Neuronal stem cell (in vitro differentiated cells): ENCODE data around the gene CAMK4.

Experiments
- DNase-seq: peaks from one replicate; pipeline ENCODE4 v3.0.0-alpha.2; 2013; ENCODE audit warnings: low spot score
- H2AFZ ChIP-seq: one replicate; pipeline ENCODE4 v1.6.1; 2013; ENCODE audit warnings: mild to moderate bottlenecking, low read length, inconsistent platforms
- H2AK5ac ChIP-seq: 2 replicates; pipeline ENCODE4 v1.6.1; 2013; ENCODE audit warnings: low read depth, mild to moderate bottlenecking, inconsistent platforms, low read length, moderate library complexity, mixed read lengths
- H2BK120ac ChIP-seq: 2 replicates; pipeline ENCODE4 v1.6.1; 2013; ENCODE audit warnings: low read depth, mild to moderate bottlenecking, inconsistent platforms, low read length, moderate library complexity, mixed read lengths
- H2BK12ac ChIP-seq: one replicate; pipeline ENCODE4 v1.6.1; 2013; ENCODE audit warnings: low read length, inconsistent platforms
- H2BK15ac ChIP-seq: 2 replicates; pipeline ENCODE4 v1.6.1; 2013; ENCODE audit warnings: mild to moderate bottlenecking, low read length, inconsistent platforms, mixed read lengths
- H2BK5ac ChIP-seq: one replicate; pipeline ENCODE4 v1.6.1; 2013; ENCODE audit warnings: inconsistent platforms, mild to moderate bottlenecking, low read length, moderate library complexity
- H3K14ac ChIP-seq: one replicate; pipeline ENCODE4 v1.6.1; 2013; ENCODE audit warnings: low read length, inconsistent platforms
- H3K18ac ChIP-seq: 2 replicates; pipeline ENCODE4 v1.6.1; 2013; ENCODE audit warnings: low read length, inconsistent platforms
- H3K23ac ChIP-seq: 2 replicates; pipeline ENCODE4 v1.6.1; 2013; ENCODE audit warnings: low read depth, mild to moderate bottlenecking, mixed read lengths, low read length, inconsistent platforms; ENCODE audit not compliant: poor library complexity
- H3K27ac ChIP-seq: replicated peaks from 3 replicates; pipeline ENCODE4 v1.5.1; 2013; ENCODE audit warnings: low read length, inconsistent platforms
- H3K27me3 ChIP-seq, 3 experiments: 2 replicates each; pipeline ENCODE4 v1.6.1; 2013; ENCODE audit warnings: low read length in 3 of 3, mild to moderate bottlenecking in 2 of 3, inconsistent platforms in 1 of 3, low read depth in 1 of 3, mixed read lengths in 1 of 3, moderate library complexity in 1 of 3; ENCODE audit not compliant: control insufficient read depth in 3 of 3, insufficient read depth in 3 of 3
- H3K36me3 ChIP-seq, 2 donors: replicated peaks in 1 of 2; 2 replicates each; pipeline ENCODE4 v1.6.1; 2013; ENCODE audit warnings: low read length in 2 of 2; ENCODE audit not compliant: control insufficient read depth in 2 of 2, insufficient read depth in 2 of 2
- H3K4ac ChIP-seq: 2 replicates; pipeline ENCODE4 v1.6.1; 2013; ENCODE audit warnings: inconsistent platforms, mild to moderate bottlenecking, low read length, moderate library complexity
- H3K4me1 ChIP-seq, 2 donors: 1 replicate in 1 of 2; 2 replicates in 1 of 2; pipeline ENCODE4 v1.6.1; 2013; ENCODE audit warnings: low read length in 2 of 2, low read depth in 1 of 2; ENCODE audit not compliant: control insufficient read depth in 2 of 2, insufficient read depth in 1 of 2
- H3K4me2 ChIP-seq: one replicate; pipeline ENCODE4 v1.6.1; 2013; ENCODE audit warnings: mild to moderate bottlenecking, low read length, inconsistent platforms; ENCODE audit not compliant: insufficient read depth, poor library complexity, severe bottlenecking
- H3K4me3 ChIP-seq, 2 donors: 2 replicates each; pipeline ENCODE4 v1.5.1; 2013; ENCODE audit warnings: low read length in 2 of 2, mild to moderate bottlenecking in 2 of 2, inconsistent platforms in 1 of 2, moderate library complexity in 1 of 2
- H3K79me1 ChIP-seq: one replicate; pipeline ENCODE4 v1.6.1; 2013; ENCODE audit warnings: low read depth, mild to moderate bottlenecking, inconsistent platforms, low read length, moderate library complexity
- H3K9ac ChIP-seq: one replicate; pipeline ENCODE4 v1.6.1; 2013; ENCODE audit warnings: mild to moderate bottlenecking, low read depth, low read length, inconsistent platforms; ENCODE audit not compliant: poor library complexity
- H3K9me3 ChIP-seq, 2 donors: replicated peaks in 1 of 2; 2 replicates each; pipeline versions ENCODE3 to v1.6.1; 2013; ENCODE audit warnings: low read length in 2 of 2, mild to moderate bottlenecking in 2 of 2, inconsistent platforms in 1 of 2, low read depth in 1 of 2, mixed read lengths in 1 of 2, moderate library complexity in 1 of 2; ENCODE audit not compliant: control insufficient read depth in 2 of 2, insufficient read depth in 1 of 2
- H4K8ac ChIP-seq: one replicate; pipeline ENCODE4 v1.6.1; 2013; ENCODE audit warnings: low read depth, mild to moderate bottlenecking, inconsistent platforms, low read length, moderate library complexity
- H4K91ac ChIP-seq: one replicate; pipeline ENCODE4 v1.6.1; 2013; ENCODE audit warnings: low read length, low read depth, mild to moderate bottlenecking, inconsistent platforms; ENCODE audit not compliant: poor library complexity
- WGBS, 2 donors: extraction: QIAGEN DNeasy Blood & Tissue Kit; methylation state at CpG; one replicate each; pipeline ENCODE4 v1.1.7; 2013; ENCODE audit warnings: missing lambda C conversion rate in 2 of 2, mixed read lengths in 1 of 2; ENCODE audit not compliant: insufficient read length in 2 of 2, insufficient replicate concordance in 1 of 2; ENCODE audit errors: extremely low coverage in 2 of 2; 5-methylcytosine and 5-hydroxymethylcytosine counted together

Gene CAMK4

GRCh38 chr5:111280282-111280951, 56.2 kb downstream of the CAMK4 start:
- Histone ChIP-seq H2BK12ac (no peak overlapping the region), H3K9me3 (no peaks in the 10 kb centered on the region), H2BK15ac (no peak overlapping the region), H3K79me1 (no peaks in the 10 kb centered on the region), H3K27ac (no peak overlapping the region), H3K36me3 (no peaks in the 10 kb centered on the region), H3K18ac (no peak overlapping the region), H2AK5ac (no peak overlapping the region), H2BK120ac (no peak overlapping the region), H3K9ac (no peak overlapping the region), H3K4ac (no peak overlapping the region), H4K8ac (no peak overlapping the region), H3K14ac (no peak overlapping the region), H3K4me1 (peaks cover 0 to 2% of the 10 kb centered on the region in 2 donors), H3K4me3 (no peak overlapping the region), H2AFZ (no peak overlapping the region), H3K27me3 (no peaks in the 10 kb centered on the region), H2BK5ac (no peak overlapping the region), H3K23ac (no peak overlapping the region), H4K91ac (no peak overlapping the region), H3K4me2 (no peak overlapping the region)
- no CpG with 5 or more reads among the region's 6 CpGs for WGBS, 2 donors
- no peak for DNase-seq

GRCh38 chr5:111282798-111283197, 58.6 kb downstream of the CAMK4 start:
- no peaks in the 10 kb centered on the region for H3K36me3 ChIP-seq
- no CpG with 5 or more reads among the region's 3 CpGs for WGBS, 2 donors
- H2AFZ ChIP-seq: no peak overlapping the region
- no peak overlapping the region for H3K18ac ChIP-seq
- no peaks in the 10 kb centered on the region for H3K27me3 ChIP-seq
- no peak overlapping the region for H3K4ac ChIP-seq
- no peak overlapping the region for H2BK12ac ChIP-seq
- no peak overlapping the region for H3K4me2 ChIP-seq
- DNase-seq: no peak
- peaks cover 0 to 2% of the 10 kb centered on the region in 2 donors for H3K4me1 ChIP-seq
- no peak overlapping the region for H3K9ac ChIP-seq
- H2AK5ac ChIP-seq: no peak overlapping the region
- H3K14ac ChIP-seq: no peak overlapping the region
- H2BK5ac ChIP-seq: no peak overlapping the region
- no peaks in the 10 kb centered on the region for H3K79me1 ChIP-seq
- no peak overlapping the region for H3K23ac ChIP-seq
- no peaks in the 10 kb centered on the region for H3K9me3 ChIP-seq
- no peak overlapping the region for H4K91ac ChIP-seq
- no peak overlapping the region for H2BK120ac ChIP-seq
- H4K8ac ChIP-seq: no peak overlapping the region
- H3K4me3 ChIP-seq: no peak overlapping the region
- H3K27ac ChIP-seq: no peak overlapping the region
- no peak overlapping the region for H2BK15ac ChIP-seq

- no peak overlapping the region for H3K23ac ChIP-seq
- H3K14ac ChIP-seq: no peak overlapping the region
- no peaks in the 10 kb centered on the region for H3K36me3 ChIP-seq
- H2AFZ ChIP-seq: no peak overlapping the region
- no peak overlapping the region for H4K91ac ChIP-seq
- H3K27me3 ChIP-seq: no peaks in the 10 kb centered on the region
- H3K4ac ChIP-seq: no peak overlapping the region
- no peaks in the 10 kb centered on the region for H3K9me3 ChIP-seq
- WGBS, 2 donors: no CpG with 5 or more reads among the region's 2 CpGs
- no peak overlapping the region for H2BK15ac ChIP-seq
- H3K4me1 ChIP-seq: peaks cover 0 to 2% of the 10 kb centered on the region in 2 donors
- H2BK5ac ChIP-seq: no peak overlapping the region
- no peak for DNase-seq
- no peak overlapping the region for H2BK12ac ChIP-seq
- H3K4me2 ChIP-seq: no peak overlapping the region
- no peaks in the 10 kb centered on the region for H3K79me1 ChIP-seq
- no peak overlapping the region for H3K27ac ChIP-seq
- H3K9ac ChIP-seq: no peak overlapping the region
- no peak overlapping the region for H2AK5ac ChIP-seq
- no peak overlapping the region for H3K18ac ChIP-seq
- H4K8ac ChIP-seq: no peak overlapping the region
- no peak overlapping the region for H2BK120ac ChIP-seq
- H3K4me3 ChIP-seq: no peak overlapping the region
These were observed 60.6 kb downstream of the CAMK4 start for GRCh38 chr5:111284825-111285224.

- Histone ChIP-seq H2AK5ac (no peak overlapping the region), H2BK5ac (no peak overlapping the region), H3K9ac (no peak overlapping the region), H3K4ac (no peak overlapping the region), H2BK120ac (no peak overlapping the region), H2BK12ac (no peak overlapping the region), H3K4me3 (no peak overlapping the region), H3K14ac (no peak overlapping the region), H3K23ac (no peak overlapping the region), H3K27ac (no peak overlapping the region), H3K36me3 (no peaks in the 10 kb centered on the region), H4K91ac (no peak overlapping the region), H3K4me1 (no peaks in the 10 kb centered on the region), H2BK15ac (no peak overlapping the region), H3K79me1 (no peaks in the 10 kb centered on the region), H2AFZ (no peak overlapping the region), H3K4me2 (no peak overlapping the region), H3K9me3 (peaks cover 8 to 12% of the 10 kb centered on the region in 2 donors), H4K8ac (no peak overlapping the region), H3K27me3 (no peaks in the 10 kb centered on the region), H3K18ac (no peak overlapping the region)
- no peak for DNase-seq
These were observed 70.4 kb downstream of the CAMK4 start for GRCh38 chr5:111294551-111294950.
